HG03354 (cell line): ENCODE data around the gene C5orf63.
"Not testable (repeated sequence)": the region's sequence is repeated elsewhere in the genome, so short reads cannot be mapped to it uniquely, and the experiment has no call there.

Experiments
- ATAC-seq: cut with Tn5 transposase; IDR thresholded peaks from one replicate; pipeline ENCODE4 v1.9.1; 2021; ENCODE audit warnings: mild to moderate bottlenecking; ENCODE audit not compliant: unreplicated experiment, poor library complexity, severe bottlenecking

C5orf63 gene

DNA sequence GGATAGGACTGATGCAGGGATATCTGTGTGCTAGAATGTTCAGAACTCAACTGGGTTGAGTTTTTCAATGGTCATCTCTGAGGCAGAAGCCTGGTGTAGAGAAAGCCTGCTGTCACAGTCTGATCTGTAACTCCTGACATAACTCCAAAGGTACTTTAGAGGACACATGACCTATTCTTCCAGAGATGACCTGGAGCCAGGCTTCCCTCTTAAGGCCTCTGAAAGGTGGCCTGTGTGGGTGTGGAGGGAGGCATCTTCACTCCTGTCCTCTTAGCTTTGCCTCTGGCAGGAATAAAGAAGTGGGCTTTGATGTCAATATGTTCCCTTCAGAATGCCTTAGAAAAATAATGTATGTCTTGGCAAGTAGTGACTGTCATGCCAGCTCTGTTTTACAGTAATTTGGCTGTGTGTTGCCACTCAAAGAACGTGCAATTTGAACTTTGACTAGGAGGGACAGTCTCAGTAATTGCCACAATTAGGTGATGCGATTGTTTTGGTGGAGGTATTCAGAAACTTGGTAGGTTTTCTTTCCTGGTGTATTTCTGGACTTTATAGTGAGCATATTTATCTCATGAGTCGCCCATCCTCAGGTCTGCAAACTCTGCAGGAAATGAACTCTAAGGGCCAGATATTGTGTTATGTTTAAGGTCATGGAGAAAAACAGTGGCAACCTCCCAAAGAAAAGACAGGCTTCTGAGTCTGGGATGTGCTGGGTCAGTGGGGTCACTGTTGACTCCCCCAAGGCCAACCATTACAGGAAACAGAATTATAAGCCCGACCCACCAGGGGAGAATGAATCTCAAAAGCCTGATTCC lies 3.2 kb upstream of the C5orf63 start:
- no peak for ATAC-seq

DNA sequence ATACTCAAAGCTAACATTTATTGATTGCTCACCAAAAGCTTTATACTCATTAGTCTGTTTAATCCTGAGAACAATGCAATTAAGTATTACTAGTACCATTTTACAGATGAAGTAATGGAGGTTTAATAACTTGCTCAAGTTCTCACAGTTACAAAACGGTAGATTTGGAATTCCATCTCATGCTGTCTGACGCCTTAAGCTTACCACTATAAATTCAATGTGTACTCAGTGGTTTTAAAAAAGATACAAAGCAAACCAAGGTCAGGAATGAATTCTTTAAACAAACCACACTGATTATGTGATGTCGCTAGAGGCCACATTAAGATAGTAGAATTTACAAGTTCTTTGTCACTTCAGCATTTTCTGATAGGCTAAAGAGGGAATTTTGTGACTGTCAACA lies 1.2 kb upstream of the C5orf63 start:
- no peak for ATAC-seq

DNA sequence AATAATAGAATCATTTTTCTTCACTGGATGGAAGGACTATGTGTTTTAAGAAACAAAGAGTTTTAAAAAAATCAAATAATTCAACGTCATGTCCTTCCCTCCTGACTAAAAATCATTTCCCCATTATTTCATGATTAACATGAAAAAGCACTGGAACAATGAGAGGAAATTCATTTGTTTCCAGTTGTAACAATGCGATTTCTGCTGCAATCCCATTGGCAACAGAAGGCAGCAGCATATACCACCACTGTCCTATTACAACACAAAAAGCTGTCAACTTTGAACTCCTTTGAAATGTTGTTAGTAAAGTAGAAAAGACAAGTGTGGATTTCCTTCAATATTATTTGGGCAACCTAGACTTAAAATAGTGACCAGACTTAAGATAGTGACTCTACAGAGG lies 3.1 kb downstream of the C5orf63 start:
- ATAC-seq, result no peak

DNA sequence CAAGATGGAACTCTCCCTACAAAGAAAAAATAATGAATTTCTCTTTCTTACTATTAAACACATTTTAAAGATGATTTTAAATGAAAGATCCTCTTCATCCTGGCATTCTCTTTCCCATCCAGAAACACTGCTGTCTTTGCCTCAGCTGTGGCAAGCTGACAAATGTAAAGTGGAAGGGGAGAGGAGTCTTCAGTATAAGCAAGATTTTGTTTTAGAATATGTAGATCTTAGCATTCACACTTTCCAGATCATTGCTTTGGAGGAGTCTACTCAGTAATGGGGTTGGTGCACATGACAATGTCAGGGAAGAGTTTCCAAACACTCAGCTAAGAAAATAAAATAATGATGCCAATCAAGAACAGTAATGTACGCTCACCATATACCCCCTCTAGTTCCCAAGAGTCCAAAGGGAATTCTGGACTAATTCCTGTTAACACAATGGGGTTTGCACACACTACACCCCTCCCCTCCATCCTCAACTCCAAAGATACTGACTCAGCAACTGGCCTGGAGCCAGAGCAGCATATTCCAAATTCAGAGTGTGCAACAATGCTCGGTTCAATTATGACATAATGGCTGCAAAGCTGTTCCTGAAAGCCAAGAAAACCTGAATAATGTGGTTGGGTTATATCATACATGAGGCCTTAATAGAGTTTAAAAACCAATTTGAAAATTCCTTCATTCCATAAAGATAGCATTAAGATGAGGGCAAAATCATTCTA lies 4.6 kb downstream of the C5orf63 start:
- ATAC-seq, result no peak

DNA sequence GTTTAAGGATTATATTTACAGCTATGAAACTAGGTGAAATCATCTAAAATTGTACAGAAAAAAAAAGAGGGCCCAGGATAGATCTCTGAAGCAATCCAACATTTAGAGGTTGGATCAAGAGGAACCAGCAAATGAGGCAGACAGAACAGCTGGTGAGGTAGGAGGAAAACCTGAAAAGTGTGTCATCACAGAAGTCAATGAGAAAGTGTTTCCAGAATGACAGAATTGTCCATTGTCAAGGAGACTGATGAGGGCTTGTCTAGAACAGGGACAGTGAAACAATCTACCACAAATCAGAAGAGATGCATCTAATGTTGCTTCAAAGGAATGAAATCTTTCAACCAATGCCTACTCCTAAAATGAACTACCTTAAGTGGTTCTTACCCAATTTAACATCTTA lies 6.6 kb downstream of the C5orf63 start:
- no peak for ATAC-seq

DNA sequence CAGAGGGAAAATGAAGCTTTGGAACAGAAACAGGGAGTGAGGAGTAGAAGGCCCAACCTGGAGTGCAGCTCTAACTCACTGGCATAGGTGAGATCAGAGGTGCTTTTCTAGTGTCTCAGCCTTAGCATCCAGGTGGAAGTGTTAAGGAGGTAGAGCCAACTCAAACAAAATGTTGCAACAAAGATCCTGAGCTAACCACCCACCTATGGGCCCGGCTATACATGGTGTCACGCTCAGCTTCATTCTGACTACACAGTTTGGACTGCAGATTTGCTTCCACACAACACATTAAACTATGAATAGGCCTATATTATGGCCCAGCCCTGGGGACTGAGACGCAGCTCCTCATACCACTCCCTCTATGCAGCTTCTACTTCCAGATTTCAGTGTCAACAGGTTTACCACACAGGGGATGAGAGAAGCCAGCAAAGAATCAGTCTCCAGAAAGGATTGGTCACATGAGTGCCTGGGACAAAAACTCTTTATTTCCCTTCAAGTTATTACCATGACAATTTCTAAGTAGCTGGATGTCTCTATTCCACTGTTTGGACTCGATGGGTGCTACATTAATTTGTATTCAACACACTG lies 9.0 kb downstream of the C5orf63 start:
- ATAC-seq, result no peak

DNA sequence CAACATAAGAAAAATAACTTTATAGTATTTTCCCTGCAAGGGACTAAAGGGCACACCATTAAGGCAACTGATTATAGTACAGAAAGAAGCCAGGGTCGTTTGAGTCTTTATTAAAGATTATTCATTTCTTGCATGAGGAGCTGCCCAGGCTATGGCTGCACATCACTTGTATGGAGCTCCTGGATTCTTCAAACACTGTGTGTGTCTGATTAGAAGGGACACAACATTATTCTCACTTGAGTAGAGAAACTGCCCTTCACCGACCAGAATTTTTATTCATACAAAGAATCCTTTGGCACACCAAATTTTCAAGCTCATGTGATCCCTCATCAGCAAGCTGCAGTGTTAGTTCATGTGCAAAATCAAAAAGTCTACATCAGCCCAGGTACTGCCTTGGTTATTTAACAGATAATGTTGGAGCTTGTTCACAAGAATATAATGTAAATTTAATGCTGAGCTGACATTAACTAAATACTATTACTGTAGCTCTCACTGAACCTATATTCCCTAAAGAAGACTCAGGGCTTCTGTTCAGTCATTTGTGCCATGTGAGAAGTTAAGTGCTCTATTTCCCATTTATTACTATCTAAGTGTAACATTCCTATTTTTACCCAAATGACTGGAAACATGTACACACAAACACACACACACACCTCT lies 9.9 kb downstream of the C5orf63 start:
- ATAC-seq, result no peak

DNA sequence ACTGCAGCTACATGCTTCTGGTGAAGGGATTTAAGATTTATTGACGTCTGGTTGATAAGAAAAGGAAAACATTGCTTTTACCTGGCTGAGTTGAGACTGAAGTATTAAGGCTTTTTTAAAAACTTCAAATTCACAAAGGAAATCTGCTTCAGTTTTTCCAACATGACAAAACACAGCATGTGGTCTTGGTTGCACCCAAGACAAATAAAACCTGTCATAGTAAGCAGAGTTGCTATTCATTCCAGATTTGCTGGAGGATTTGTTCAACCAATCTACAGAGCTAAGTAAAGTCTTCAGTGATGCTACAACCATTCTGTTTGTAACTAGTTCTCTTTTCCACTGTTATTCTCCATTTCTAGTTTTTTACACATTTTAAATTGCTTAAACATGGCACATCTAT lies 11.3 kb downstream of the C5orf63 start:
- ATAC-seq, result no peak

DNA sequence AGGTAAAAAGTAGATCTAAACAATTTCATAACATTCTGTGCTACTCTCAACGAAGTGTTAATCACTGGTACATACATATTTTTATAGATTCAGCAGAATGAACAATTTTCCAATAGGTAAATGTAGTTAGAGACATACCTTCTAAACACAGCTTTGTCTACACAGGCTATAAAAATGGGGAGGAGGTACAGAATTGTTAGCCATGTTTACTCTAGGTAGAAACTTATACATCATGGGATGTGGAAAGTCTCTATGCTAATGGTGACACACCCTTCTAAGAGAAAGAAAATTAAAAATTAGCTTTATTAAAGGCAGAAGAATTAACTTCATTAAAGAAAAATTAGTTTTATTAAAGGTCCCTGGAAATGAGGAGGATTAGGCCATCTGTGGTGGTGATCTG lies 11.8 kb downstream of the C5orf63 start:
- no peak for ATAC-seq

DNA sequence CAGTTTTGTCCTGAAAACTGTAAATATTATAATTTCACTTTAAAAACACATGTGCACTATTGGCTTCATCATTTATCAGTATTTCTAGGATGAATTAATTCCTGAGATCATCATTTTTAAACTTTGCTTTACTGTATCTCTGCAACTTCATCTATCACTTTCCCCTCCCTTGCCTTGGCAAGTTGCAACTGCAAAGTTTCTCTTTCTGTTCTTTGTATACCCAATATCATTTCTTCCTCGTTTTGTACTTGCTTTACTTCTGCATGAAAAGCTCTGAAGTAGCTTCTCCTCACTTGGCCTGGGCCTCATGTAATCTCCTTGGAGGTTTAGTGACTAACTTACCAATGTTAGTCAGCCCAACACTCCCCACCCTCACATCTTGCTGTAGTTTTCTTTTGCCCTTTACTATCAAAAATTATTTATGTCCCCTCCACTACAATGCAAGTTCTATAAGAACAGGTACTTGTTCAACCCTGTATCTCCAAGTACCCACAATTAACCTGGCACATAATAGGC lies 12.8 kb downstream of the C5orf63 start:
- ATAC-seq, result no peak

DNA sequence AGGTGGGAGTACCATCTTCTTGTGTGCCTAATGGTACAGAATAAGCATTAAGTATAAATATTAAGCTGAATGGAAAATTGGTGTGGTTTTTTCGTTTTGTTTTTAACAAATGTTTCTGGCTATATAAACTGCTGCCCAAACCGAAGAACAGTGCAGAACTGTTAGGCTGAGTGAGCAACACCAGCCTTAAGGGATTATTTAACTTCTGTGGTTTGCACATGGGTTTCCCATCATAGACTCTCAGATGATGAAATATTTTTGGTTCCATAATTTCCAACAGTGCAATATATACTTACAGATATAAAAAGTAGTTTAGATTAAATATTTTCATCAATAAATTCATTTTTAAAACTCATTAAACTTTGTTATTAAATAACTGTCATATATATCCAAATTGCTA lies 16.4 kb downstream of the C5orf63 start:
- ATAC-seq, result no peak

DNA sequence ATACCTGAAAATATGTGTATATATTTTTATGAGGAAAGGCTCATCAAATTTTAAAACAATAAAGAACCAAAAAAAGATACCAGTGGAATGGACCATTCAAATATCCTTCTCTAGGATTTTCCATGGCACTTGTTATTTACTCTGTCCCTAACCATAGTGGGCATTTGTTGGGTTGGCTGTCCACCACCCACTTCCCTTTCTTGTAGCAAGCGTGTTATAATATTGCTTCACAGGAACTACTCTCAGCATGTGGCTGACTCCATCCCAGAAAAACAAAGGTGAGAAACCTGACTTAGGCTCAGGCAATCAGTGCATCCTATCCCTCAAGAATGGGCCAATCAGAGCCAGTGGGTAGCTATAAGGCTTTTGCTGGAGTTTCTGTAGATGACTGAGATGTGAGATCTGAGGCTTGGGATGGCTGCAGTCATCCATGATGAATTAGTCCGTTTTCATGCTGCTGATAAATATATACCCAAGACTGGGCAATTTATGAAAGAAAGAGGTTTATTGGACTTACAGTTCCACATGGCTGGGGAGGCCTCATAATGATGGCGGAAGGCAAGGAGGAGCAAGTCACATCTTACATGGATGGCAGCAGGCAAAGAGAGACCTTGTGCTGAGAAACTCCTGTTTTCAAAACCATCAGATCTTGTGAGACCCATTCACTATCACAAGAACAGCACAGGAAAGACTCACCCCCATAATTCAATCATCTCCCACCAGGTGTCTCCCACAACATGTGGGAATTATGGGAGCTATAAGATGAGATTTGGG lies 17.2 kb downstream of the C5orf63 start:
- no peak for ATAC-seq

DNA sequence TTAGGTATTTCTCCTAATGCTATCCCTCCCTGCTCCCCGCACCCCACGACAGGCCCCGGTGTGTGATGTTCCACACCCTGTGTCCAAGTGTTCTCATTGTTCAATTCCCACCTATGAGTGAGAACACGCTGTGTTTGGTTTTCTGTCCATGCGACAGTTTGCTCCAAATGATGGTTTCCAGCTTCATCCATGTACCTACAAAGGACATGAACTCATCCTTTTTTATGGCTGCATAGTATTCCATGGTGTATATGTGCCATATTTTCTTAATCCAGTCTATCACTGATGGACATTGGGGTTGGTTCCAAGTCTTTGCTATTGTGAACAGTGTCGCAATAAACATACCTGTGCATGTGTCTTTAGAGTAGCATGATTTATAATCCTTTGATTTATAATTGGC lies 19.8 kb downstream of the C5orf63 start:
- ATAC-seq, result not testable (repeated sequence)

DNA sequence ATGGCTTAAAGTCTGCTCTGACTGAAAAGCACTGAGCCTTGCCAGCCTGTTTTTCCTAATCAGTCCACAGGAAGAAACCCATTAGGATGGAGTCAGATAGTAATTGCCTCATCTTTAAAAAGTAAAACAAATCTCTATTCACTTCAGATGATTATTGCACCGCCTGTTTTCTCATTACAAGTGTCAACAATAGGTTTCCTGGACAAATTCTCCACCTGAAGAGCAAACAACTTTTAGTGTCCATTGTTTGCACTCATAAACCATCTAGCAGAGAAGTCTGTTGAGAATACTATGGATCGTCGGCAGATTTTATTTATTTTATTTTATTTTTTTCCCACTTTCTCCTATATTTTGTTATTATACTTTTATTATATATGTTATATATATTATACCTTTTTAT lies 20.3 kb downstream of the C5orf63 start:
- ATAC-seq, result no peak

DNA sequence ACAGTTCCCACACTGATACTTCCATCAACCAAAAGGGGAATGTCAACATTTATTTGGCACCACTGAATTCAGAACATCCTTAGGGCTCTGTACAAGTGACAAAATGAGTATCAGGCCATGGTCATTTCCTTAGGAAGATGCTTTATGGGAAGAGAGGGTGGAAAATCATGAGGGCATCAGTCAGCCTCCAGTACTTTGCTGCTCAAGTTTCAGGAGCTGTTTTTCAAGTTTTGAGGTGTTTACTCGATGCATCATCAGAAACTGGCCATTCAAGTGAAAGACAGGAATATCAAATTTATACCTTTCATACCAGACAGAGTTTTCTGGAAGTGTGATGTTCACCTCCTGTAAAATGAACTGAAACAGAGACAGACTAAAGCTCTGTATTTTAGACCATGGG lies 21.7 kb downstream of the C5orf63 start:
- no peak for ATAC-seq

DNA sequence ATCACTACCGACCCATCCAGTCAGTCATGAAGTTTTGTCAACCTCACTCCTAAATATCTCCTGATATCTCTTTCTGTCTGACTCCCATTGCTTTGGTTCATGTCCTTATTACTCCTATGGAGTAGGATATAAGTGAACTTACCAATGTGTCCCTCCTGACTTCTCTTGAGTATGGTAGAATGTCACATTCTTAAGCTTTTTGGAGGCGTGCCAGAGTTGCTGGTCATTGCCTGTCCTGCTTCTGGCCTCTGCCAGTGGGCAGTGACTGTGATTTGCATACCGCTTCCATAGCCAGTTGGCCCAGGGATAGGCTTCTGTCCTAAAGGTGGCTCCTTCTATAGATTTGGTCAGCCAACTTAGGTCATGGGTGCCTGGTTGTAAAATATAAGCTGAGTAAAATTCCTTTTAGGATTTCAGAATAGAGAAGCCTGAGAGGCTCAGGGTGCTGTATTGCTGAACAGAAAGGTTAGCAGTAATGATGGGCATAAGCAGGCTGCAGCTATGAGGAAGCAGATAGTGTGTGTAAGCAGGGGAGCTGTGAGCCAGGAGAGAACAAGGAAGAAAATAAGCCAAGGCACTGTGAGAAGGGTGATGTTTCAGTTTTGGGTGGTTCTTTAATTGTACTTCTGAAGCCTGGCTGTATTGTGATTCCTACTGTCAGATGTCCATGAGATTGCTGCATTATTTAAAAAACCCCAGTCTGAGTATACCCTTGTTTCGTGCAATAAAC lies 26.8 kb downstream of the C5orf63 start:
- ATAC-seq, result no peak

DNA sequence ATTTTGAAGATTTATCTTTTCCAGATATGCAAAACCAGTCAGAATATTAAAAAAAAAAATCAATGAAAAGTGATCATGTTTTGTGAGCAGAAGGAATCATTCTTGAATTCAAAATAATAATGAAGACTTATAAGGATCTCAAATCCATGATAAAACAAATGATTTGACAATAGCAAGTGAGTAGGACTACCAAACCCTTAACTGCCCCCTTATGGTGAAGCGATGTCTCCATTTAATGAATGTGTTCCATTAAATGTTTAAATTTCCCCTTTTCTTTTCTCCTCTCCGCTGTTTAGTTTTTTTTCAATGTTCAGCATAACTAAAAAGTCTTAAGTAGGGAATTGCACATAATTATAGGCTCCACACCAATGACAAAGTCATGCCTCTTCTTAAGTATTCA lies 30.7 kb downstream of the C5orf63 start:
- no peak for ATAC-seq

DNA sequence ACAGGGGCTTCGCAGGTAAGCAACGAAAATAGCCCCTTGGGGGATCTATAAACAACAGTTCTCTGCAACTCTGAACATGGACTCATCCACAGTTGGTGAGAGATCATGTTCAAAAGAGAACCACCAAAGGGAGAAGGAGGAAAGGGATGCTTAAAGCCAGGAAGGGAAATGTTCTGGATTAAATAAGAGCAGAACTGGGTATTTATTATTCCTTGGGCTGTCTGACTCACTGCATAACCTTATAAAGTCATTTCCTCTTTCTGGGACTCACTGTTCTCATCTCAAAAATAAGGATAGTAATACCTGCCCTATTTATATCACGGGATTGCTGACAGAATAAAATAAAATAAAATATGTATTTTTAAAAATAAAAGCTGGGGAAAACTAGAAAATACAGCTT lies 31.7 kb downstream of the C5orf63 start:
- no peak for ATAC-seq
